ENCODE results near the gene EIF4E3.

The EIF4E3 gene

GRCh38 chr3:71645140-71645539, 80.1 kb downstream of the EIF4E3 start:
- Histone ChIP-seq H3K27me3 (ENCODE audit: low read length) (no peaks in the 10 kb centered on the region), H3K4me2 (ENCODE audit: low read depth, low read length, poor library complexity, severe bottlenecking) (no peak overlapping the region), H3K9ac (ENCODE audit: low read length) (no peak overlapping the region), H3K27ac (ENCODE audit: low read depth, low read length) (no peak overlapping the region), H3K4me3 (ENCODE audit: insufficient read depth, low read length, poor library complexity, severe bottlenecking) (no peak overlapping the region), H3K9me3 (ENCODE audit: insufficient read depth, low read length) (no peaks in the 10 kb centered on the region), H3F3A (ENCODE audit: insufficient read depth) (no peaks in the 10 kb centered on the region), H3K36me3 (ENCODE audit: low read length) (no peaks in the 10 kb centered on the region), H2AFZ (ENCODE audit: low read depth, low read length, severe bottlenecking) (no peak overlapping the region), H3K79me2 (ENCODE audit: insufficient read depth, low read length) (no peaks in the 10 kb centered on the region), H3K9me2 (replicated peaks; ENCODE audit: insufficient read depth, low read length) (no peaks in the 10 kb centered on the region), H4K20me1 (ENCODE audit: low read depth, low read length) (no peaks in the 10 kb centered on the region)
- TF ChIP-seq EZH2phosphoT487 (conservative IDR thresholded peaks at IDR 0.05; ENCODE audit: low read length), result no peak
- TF ChIP-seq, protein P1, sequence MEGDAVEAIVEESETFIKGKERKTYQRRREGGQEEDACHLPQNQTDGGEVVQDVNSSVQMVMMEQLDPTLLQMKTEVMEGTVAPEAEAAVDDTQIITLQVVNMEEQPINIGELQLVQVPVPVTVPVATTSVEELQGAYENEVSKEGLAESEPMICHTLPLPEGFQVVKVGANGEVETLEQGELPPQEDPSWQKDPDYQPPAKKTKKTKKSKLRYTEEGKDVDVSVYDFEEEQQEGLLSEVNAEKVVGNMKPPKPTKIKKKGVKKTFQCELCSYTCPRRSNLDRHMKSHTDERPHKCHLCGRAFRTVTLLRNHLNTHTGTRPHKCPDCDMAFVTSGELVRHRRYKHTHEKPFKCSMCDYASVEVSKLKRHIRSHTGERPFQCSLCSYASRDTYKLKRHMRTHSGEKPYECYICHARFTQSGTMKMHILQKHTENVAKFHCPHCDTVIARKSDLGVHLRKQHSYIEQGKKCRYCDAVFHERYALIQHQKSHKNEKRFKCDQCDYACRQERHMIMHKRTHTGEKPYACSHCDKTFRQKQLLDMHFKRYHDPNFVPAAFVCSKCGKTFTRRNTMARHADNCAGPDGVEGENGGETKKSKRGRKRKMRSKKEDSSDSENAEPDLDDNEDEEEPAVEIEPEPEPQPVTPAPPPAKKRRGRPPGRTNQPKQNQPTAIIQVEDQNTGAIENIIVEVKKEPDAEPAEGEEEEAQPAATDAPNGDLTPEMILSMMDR (IDR thresholded peaks at IDR 0.05; ENCODE audit: insufficient read depth, low read length, poor library complexity, severe bottlenecking), result no peak

DNA sequence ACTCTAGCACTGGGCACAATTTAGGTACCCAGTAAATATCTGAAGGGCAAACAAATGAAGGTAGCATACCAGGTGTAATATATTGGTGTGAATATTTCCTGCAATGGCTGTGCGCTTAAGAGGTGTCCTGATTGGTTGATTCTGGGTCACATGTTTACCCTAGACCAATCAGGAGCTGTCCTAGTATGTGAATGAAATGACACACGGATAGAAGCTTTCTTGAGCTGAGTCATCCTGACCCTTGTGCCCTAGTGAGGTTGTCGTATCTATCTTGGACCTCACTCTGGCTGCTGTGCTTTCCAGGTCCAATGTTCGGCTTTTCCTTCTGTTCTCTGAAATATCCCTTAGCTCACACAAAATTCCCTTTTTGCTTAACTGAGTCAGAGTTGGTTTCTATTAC, 83.5 kb downstream of the EIF4E3 start:
- H3K9ac ChIP-seq (ENCODE audit: low read length), result no peak overlapping the region
- no peaks in the 10 kb centered on the region for H3K27me3 ChIP-seq (ENCODE audit: low read length)
- TF ChIP-seq EZH2phosphoT487 (conservative IDR thresholded peaks at IDR 0.05; ENCODE audit: low read length), result no peak
- TF ChIP-seq, protein P1 (IDR thresholded peaks at IDR 0.05; ENCODE audit: insufficient read depth, low read length, poor library complexity, severe bottlenecking), result no peak
- no peaks in the 10 kb centered on the region for H3K9me2 ChIP-seq (replicated peaks; ENCODE audit: insufficient read depth, low read length)
- no peaks in the 10 kb centered on the region for H4K20me1 ChIP-seq (ENCODE audit: low read depth, low read length)
- no peak overlapping the region for H2AFZ ChIP-seq (ENCODE audit: low read depth, low read length, severe bottlenecking)
- no peaks in the 10 kb centered on the region for H3K9me3 ChIP-seq (ENCODE audit: insufficient read depth, low read length)
- no peak overlapping the region for H3K4me3 ChIP-seq (ENCODE audit: insufficient read depth, low read length, poor library complexity, severe bottlenecking)
- no peaks in the 10 kb centered on the region for H3F3A ChIP-seq (ENCODE audit: insufficient read depth)
- H3K79me2 ChIP-seq (ENCODE audit: insufficient read depth, low read length), result no peaks in the 10 kb centered on the region
- no peak overlapping the region for H3K27ac ChIP-seq (ENCODE audit: low read depth, low read length)
- H3K36me3 ChIP-seq (ENCODE audit: low read length), result no peaks in the 10 kb centered on the region
- H3K4me2 ChIP-seq (ENCODE audit: low read depth, low read length, poor library complexity, severe bottlenecking), result no peak overlapping the region

DNA sequence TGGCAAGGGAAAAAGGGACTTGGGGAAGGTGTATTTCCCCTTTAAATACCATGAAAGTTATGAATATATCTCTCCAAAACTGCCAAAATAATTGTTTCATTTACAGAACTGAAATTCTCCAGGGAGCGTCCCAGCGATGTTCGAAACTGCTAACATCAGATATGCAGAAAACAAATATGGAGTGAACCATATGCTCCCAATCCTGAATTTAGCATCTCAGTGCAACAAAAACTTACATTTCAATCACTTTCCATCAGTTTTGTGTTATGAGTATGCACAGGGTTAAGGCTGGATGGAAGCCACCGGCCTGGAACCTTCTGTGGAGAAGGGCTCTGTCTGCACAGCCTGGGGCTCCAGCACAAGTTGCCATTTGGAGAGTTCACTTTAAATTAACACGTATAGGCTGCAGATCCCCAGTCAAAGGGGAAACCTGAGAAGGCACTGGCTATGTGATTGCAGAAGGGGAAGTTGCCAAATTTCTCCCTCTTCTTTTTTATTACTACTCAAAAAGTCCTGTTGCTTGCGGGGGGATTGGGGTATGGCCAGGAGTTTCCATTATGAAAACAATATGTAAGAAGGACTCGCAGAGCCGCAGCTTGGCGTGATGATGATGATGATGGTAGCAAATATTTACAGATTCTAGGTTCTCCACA, 84.7 kb downstream of the EIF4E3 start:
- no peak overlapping the region for H3K27ac ChIP-seq (ENCODE audit: low read depth, low read length)
- H3K27me3 ChIP-seq (ENCODE audit: low read length), result no peaks in the 10 kb centered on the region
- H3K9me2 ChIP-seq (replicated peaks; ENCODE audit: insufficient read depth, low read length), result no peaks in the 10 kb centered on the region
- H3K79me2 ChIP-seq (ENCODE audit: insufficient read depth, low read length), result no peaks in the 10 kb centered on the region
- no peak overlapping the region for H2AFZ ChIP-seq (ENCODE audit: low read depth, low read length, severe bottlenecking)
- no peaks in the 10 kb centered on the region for H3F3A ChIP-seq (ENCODE audit: insufficient read depth)
- no peaks in the 10 kb centered on the region for H3K36me3 ChIP-seq (ENCODE audit: low read length)
- H4K20me1 ChIP-seq (ENCODE audit: low read depth, low read length), result no peaks in the 10 kb centered on the region
- no peak overlapping the region for H3K9ac ChIP-seq (ENCODE audit: low read length)
- H3K4me2 ChIP-seq (ENCODE audit: low read depth, low read length, poor library complexity, severe bottlenecking), result no peak overlapping the region
- no peaks in the 10 kb centered on the region for H3K9me3 ChIP-seq (ENCODE audit: insufficient read depth, low read length)
- TF ChIP-seq, protein P1 (IDR thresholded peaks at IDR 0.05; ENCODE audit: insufficient read depth, low read length, poor library complexity, severe bottlenecking), result no peak
- no peak for TF ChIP-seq EZH2phosphoT487 (conservative IDR thresholded peaks at IDR 0.05; ENCODE audit: low read length)
- no peak overlapping the region for H3K4me3 ChIP-seq (ENCODE audit: insufficient read depth, low read length, poor library complexity, severe bottlenecking)
